ENCODE results near the gene DBF4B.

DBF4B gene

DNA sequence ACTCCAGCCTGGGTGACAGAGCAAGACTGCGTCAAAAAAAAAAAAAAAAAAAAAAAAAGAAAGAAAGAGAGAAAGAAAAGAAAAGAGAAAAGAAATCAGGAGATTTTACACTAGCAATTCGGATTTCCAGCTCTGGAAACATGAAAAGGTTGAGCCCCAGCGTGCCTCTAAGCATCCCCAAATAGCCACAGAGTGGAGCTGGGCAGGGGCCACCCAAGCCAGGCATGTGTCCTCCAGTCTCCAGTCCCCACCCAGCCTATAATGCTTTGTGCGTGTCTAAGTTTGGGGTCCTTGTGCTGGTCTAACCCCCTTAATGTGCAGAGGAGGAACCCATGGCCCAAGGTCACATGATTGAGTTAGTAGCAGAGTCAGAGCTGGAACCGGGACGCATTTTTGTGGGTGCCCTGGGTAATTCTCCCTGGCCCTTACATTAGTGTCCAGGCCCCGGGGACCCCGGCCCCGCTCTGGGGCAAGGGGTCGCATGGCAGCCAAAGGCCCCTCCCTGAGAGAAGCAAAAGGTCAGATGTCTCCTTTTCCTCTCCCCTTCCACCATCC, 70.3 kb downstream of the DBF4B start:
- no peak for FAIRE-seq

DNA sequence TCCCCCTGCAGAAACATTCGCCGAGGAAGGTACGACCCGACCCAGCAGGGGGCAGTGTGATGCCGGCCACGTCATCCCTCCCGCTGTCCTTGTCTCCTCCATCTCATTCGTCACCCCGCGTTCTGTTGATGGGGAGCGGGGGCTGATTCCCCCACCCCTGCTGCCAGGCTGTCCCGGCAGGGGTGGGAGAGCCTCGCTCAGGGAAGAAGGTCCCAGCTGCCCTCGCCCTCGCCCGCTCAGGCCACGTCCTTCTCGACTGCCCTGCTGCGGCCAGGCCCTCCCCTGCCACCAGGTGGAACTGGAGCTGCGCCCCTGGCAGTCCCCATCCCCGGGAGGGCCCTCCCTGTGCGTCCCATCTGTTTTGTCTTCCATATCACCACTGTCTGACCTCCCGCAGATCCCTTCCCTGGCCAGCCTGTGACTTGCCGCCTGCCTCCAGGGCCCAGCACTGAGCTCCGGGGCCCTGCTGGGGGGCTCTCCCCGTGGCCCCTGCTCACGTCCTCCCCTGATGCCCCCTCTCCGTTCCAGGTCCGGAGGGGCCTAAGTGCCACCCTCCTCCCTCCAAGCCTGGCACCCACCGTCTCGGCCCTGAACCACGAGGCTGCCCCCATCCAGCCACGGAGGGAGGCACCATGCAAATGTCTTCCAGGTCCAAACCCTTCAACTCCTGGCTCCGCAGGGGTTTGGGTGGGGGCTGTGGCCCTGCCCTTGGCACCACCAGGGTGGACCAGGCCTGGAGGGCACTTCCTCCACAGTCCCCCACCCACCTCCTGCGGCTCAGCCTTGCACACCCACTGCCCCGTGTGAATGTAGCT, 71.0 kb downstream of the DBF4B start:
- no peak for FAIRE-seq

DNA sequence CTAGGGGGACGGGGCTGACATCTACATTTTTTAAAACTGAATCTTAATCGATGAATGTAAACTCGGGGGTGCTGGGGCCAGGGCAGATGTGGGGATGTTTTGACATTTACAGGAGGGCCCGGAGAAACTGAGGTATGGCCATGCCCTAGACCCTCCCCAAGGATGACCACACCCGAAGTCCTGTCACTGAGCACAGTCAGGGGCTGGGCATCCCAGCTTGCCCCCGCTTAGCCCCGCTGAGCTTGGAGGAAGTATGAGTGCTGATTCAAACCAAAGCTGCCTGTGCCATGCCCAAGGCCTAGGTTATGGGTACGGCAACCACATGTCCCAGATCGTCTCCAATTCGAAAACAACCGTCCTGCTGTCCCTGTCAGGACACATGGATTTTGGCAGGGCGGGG, 71.7 kb downstream of the DBF4B start:
- FAIRE-seq = no peak

DNA sequence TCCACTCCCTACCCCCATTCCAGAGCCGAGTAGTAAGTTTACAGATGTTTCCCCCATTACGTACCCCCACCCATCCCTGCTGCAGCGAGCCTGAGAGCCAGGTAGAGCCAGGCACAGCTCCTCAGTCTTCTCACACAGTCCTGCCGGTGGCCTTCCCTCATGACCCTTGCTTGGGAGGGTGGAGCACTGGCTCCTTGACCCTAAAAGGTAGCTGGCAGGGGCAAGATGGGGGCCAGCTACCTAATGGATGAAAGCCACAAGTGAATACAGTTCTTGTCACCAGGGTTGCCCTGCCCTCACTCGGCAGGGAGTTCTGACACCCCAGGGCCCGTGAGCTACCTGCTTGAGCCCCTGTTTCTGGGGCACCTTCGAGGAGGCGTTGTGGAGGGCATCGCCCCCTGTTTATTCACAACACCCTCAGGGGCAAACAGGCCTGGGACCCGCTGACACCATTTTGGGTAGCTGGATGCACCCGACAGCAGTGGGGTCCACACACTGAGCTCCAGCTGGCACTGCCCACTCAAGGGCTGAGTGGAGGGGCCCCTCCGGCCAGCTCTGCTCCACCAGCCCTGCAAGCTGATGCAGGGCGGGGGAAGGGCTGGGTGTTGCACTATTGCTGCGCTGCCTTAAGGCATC, 72.5 kb downstream of the DBF4B start:
- no peak for FAIRE-seq

DNA sequence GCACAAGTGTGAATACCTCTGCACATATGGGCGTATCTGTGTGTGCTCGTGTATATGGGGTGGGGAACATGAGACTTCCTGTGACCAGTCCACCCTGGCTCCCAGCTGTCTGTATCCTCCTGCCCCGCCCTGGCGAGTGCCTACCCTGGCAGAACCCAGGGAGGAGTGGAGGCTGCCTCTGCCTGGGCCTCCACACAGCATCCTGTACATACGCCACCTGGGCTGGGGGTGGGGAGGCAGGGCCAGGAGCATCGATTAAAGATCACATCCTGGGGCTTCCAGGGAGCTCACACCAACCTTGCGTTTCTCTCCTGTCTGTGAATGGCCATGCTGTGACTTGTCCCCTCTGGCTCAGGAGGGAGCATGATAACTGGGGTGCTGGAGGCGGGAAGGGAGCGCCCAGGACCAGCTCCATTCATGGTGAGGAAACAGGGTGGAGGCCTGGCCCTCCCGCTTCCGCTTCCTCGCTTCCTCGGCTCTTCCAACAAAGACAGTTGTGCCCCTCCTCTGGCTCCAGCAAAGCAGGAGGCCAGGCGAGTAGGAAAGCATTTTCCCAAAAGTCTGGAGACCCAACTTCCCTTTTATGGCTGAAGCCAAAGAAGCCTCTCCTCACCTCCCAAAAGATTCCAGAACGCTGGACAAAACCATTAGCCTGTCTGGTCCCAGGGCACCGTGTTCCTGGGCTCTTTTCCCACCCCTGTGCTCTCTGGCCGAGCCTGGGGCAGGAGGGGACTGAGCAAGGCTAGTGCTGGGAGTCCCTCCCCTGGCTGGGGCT, 73.3 kb downstream of the DBF4B start:
- FAIRE-seq = no peak

DNA sequence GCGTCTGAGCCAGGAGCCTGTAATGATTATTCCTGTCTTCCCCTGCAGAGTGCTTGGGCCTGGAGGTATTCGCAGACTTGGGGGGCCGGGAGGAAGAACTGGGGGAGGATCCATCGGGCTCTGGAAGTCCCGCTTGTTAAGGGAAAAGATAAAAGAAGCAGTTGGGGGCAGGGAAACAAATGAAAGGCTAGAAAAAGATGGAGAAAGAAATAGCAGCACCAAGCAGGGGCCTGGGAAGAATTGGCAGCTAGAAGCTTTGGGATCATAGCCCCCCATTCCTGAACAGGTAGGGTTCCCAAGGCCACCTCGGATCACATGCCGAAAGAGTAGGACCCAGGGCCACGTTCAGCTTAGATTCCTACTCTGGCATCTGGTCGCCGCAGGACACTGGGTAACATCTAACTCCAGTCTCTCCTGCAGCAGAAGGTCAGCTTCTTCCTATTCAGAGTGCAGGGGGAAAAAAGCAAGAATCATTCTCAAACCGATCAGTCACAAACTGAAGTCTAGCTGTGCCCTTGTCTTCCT, 73.9 kb downstream of the DBF4B start:
- FAIRE-seq = no peak

DNA sequence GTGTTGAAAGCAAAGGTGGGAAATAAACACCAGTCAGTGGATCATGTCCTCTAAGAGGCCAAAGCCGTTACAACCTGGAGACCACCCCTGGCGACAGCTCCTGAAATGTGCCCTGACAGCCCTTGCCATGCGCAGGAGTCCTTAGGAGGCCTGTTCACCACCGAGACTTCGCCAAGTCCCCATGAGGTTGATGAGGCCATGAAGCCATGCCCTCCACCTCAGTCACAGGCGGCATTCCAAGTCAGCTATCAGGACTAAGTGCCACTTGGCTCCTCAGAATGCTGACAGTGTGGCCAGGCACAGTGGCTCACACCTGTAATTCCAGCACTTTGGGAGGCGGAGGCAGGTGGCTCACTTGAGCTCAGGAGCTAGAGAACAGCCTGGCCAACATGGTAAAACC, 77.5 kb downstream of the DBF4B start:
- no peak for FAIRE-seq

DNA sequence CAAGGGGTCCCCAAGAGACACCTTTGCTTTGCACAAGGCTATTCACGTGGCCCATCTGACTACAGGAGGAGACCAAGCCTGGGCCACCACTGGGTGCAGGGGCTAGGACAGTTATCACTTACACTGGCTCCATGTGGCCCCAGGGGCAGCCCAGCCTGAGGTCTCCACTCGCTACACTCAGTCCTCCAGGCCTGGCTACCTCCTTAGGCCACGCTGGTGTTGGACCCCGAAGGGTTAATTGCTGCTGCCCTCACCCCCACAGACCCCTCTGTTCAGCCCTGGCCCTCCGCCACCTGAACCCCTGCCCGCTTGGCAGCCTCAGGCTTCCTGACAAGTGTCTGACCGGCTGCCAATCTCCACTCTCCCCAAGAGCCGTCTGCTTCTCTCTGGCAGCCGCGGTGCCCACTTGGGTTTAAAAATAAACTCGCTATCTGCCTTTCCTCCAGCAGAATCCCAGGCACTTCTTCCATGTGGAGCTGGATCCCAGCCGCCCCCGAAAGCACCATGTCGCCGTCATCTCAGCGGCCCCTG, 78.2 kb downstream of the DBF4B start:
- FAIRE-seq = no peak

DNA sequence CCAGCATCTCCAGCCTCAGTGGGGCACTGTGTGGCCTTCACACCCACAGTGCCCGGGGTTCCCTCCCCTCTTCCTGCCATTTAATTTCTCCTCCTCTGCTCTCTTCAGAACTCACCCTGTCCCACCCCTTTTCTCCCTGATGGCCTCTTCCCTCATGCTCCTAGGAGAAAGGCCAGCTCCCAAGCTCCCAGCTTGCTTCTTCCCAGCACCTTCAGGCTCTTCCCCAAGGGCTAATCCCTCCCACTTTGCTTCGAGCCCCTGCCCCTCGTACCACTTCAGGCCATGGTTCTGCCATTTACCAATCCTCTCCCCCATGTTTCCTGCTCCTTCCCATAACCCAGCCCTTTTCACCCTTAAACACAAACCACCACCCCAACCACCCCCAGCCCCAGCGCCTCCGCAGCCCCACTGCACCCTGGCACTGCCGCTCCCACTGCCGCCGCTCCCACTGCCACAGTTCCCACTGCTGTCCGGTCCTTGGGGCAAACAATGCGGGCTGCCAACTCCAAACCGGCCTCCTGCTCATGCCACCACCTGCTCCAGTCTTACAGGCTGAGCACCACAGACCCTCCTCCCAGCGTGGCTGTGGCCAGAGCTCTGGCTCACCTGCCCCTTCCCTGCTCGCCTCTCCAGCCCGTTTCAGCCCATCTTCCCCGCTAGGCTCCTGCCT, 78.9 kb downstream of the DBF4B start:
- no peak for FAIRE-seq

DNA sequence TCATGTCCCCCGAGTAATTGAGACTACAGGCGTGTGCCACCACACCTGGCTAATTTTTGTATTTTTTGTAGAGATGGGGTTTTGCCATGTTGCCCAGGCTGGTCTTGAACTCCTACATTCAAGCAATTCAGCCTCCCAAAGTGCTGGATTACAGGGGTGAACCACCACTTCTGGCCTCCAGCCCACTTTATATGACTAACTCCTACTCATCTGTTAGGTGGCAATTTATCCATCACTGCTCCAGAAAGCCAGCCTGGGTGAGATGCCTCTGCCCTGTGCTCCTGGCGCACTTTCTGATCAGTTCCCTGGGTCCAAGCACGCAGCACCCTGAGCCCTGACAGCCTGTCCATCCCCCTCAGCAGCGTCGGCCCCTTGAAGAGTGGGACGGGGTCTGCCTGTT, 79.7 kb downstream of the DBF4B start:
- no peak for FAIRE-seq

DNA sequence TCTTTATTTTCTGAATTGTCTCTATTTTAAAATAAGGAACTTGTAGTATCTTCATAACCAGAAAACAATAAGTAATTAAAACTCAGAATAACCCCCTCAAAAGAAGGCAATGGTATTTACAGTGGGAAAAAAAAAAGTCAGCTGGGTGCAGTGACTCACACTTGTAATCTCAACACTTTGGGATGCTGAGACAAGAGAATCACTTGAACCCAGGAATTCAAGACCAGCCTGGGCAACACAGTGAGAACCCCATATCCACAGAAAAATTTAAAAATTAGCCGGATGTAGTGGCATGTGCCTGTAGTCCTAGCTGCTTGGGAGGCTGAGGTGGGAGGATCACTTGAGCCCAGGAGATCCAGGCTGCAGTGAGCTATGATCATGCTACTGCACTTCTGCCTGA, 83.8 kb downstream of the DBF4B start:
- FAIRE-seq = no peak

DNA sequence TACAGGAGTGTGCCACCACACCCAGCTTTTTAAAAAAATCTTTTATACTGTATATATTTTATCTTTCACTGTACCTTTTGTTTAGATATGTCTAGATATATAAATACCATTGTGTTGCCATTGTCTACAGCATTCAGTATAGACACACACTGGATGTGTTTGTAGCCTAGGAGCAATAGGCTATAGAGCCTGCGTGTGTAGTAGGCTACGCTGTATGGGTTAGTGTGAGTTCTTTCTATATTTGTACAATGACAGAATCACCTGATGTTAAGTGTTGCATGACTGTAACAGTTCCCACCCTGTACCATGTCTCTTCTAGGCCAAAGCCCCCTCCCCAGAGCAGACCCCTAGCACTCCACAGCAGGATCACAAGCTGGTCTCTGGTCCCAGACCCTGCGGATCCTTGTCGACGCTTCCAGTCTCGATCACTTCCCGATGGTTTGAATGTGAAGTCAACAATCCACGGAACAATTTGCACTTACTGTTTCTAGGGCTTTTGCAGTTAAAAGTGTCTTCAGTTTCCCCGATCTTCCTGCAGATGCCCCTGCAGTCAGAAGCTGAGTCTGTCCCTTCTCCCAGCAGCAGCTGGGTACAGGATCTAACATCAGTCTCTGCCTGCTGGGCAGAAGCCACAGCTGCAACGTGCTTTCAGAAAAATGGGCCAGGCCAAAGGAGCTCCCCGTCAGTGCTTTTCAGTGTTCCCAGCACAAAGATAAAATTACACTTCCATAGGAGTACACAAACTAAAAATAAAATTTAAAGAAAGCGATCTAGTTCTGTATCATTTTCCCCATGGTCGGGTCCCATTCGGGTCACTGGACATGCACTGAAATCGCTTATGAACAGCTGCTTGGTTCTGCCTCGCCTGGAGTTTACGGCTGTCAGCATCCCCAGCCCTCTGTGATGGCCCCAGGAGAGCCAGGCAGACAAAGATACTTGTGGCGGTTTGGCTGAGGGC, 85.7 kb downstream of the DBF4B start:
- FAIRE-seq = no peak

DNA sequence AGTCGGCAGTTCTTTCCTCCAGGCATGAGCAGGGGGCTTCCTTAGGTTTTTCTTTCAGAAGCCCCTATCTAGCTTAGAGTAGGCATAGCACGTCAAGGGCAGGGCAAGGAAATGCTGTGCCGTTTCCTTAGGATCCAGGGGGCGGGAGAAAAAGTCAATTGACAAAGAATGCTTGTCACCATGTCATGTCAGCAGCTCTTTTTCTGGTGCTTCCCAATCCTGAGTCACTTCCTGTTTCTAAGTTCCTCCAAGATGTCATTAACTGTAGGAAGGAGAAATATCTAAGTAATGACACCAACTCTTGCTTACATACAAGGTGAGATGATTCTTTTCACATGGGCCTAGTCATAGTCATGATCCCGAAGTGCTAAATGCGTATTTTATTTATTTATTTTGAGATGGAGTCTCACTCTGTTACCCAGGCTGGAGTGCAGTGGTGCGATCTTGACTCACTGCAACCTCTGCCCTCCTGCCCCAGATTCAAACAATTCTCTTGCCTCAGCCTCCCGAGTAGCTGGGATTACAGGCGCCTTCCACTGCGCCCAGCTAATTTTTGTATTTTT, 86.5 kb downstream of the DBF4B start:
- no peak for FAIRE-seq

DNA sequence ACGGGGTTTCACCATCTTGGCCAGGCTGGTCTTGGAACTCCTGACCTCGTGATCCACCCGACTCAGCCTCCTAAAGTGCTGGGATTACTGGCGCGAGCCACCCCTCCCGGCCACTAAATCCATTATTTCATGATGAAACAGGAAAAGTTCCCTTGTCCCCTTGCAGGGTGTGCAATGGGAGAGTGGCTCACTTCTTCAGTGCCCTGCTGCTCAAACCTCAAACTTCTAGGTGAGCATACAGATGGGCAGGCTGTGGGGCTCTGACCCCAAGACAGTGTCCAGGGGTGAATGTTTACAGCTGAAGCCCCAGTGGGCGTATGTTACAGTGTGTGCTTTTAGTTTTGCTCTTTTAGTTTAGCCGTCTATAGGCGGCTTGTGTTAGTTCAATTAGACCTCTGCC, 87.0 kb downstream of the DBF4B start:
- FAIRE-seq = no peak

DNA sequence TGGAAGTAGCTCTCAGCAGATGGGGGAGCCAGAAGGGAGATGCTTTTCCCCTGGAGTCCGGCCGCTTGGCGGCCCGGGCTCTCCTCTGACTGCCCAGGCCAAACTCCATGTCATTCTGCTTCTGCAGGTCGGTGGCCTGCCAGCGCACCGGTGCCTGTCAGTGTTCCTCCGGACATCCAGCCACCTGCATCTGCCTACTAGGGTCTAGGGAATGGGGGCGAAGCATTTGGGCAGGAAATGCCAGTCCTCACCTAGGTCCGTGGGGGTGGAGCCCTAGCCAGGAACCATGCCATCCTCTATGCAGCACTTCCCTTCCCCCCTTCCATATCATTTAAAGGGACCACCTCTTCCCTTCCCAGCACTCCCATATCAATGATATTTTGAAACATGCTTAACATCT, 87.5 kb downstream of the DBF4B start:
- no peak for FAIRE-seq

DNA sequence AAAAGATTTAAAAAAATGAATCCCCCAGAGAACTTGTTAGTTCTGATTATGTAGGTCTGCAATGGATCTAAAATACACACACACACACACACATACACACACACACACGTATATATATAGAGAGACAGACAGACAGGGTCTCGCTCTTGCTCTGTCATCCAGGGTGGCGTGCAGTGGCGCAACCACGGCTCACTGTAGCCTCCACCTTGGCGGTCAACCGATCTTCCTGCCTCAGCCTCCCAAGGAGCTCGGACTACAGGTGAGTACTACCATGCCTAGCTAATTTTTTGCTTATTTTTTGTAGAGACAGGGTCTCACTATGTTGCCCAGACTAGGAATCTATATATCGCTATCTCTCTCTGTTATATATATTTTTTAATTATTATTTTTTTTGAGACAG, 88.3 kb downstream of the DBF4B start:
- FAIRE-seq = no peak

DNA sequence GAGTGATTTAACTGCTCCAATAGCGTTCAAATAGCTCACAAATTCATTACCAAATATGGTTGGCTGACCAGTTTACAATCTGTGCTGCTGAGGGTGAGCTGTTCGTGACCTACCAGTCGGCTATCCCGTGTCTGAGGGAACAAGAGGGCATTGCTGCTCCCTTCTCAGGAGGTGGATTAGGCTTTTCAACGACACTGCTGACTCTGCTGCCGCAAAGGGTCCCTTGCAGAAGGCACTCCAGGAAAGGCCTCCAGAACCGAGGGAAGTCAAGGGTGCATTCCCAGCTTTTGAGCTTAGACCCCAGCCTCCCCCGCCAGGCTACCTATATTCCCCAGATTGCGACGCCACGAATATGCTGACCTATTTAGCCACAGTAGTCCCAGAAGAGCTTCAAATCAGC, 89.3 kb downstream of the DBF4B start:
- FAIRE-seq = no peak

DNA sequence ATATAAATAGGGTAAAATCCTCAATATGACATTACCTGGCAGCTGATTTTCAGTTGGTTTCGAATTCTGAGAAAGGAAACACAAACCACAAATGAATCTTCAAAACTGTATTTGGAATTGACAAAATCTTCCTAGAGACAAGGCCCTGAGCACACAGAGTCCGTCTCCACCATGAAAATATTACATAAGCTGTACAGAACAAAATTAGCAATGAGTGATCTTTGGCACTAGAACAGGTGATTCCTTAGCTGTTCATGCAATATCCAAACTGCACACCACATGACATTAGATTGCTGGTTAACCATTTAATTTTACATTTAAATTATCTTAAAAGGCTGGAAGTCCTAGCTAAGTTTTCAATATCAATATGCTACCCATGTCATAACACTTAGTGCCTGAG, 89.9 kb downstream of the DBF4B start:
- FAIRE-seq = no peak
